Natural killer cell (primary cell): ENCODE data around the gene DHX36. TPM values are rescaled to one million over a fixed set of nuclear protein-coding genes. Genes with fewer than 3 reads are reported as not detected.

Source experiments
- ATAC-seq, 3 donors: fragments of 150-1000 bp in 2 of 3; fragments of 200-7000 bp in 1 of 3; cut with Tn5 transposase; 1 replicate in 1 of 3; 2 replicates in 2 of 3; pipeline ENCODE4 v1.10.0; 2021; ENCODE audit warnings: mild to moderate bottlenecking in 2 of 3, moderate library complexity in 2 of 3
- DNase-seq, 2 donors: peaks; one replicate each; pipeline versions ENCODE4 v3.0.0 to v3.0.0-alpha.2; 2013 to 2021; ENCODE audit warnings: mixed read lengths in 1 of 2
- H3K27ac ChIP-seq: one replicate; pipeline ENCODE4 v1.5.1; 2013; ENCODE audit warnings: mild to moderate bottlenecking, low read length
- H3K27me3 ChIP-seq: one replicate; pipeline ENCODE4 v1.6.1; 2013; ENCODE audit warnings: low read length; ENCODE audit not compliant: control insufficient read depth, insufficient read depth
- H3K36me3 ChIP-seq: one replicate; pipeline ENCODE4 v1.6.1; 2013; ENCODE audit warnings: low read length; ENCODE audit not compliant: control insufficient read depth, insufficient read depth
- H3K4me1 ChIP-seq: one replicate; pipeline ENCODE4 v1.6.1; 2013; ENCODE audit warnings: low read length; ENCODE audit not compliant: control insufficient read depth, insufficient read depth
- H3K4me3 ChIP-seq: one replicate; pipeline ENCODE4 v1.5.1; 2013; ENCODE audit warnings: low read length
- H3K9me3 ChIP-seq: one replicate; pipeline ENCODE4 v1.6.1; 2013; ENCODE audit warnings: low read length; ENCODE audit not compliant: control insufficient read depth, insufficient read depth
- H3K27ac Mint-ChIP-seq, 2 donors: one replicate each; pipeline ENCODE4 v1.8.0; 2022; ENCODE audit warnings: mild to moderate bottlenecking in 2 of 2, mixed read lengths in 2 of 2, moderate library complexity in 1 of 2
- H3K27me3 Mint-ChIP-seq, 2 donors: one replicate each; pipeline ENCODE4 v1.8.0; 2022; ENCODE audit warnings: low read depth in 2 of 2, mixed read lengths in 2 of 2
- H3K36me3 Mint-ChIP-seq: one replicate; pipeline ENCODE4 v1.8.0; 2022; ENCODE audit warnings: mixed read lengths
- H3K4me1 Mint-ChIP-seq, 2 donors: one replicate each; pipeline ENCODE4 v1.8.0; 2022; ENCODE audit warnings: mixed read lengths in 2 of 2
- H3K4me3 Mint-ChIP-seq: one replicate; pipeline ENCODE4 v1.8.0; 2022; ENCODE audit warnings: mild to moderate bottlenecking, moderate library complexity, mixed read lengths
- H3K9me3 Mint-ChIP-seq, 2 donors: one replicate each; pipeline ENCODE4 v1.8.0; 2022; ENCODE audit warnings: mixed read lengths in 2 of 2
- CTCF ChIP-seq: fragments of 200-600 bp; IDR thresholded peaks from one replicate; pipeline ENCODE4 v1.8.0; 2022; ENCODE audit warnings: antibody characterized with exemption
- WGBS: methylation state at CpG from one replicate; pipeline ENCODE4 v1.1.7; 2013; ENCODE audit warnings: missing lambda C conversion rate; ENCODE audit not compliant: insufficient coverage; 5-methylcytosine and 5-hydroxymethylcytosine counted together
- intact Hi-C: fragments of 100-400 bp; cut with micrococcal nuclease; formaldehyde crosslinking; loops from one replicate; pipeline ENCODE4 v1.14.2; 2022
- total RNA-seq, 4 donors: library from RNA; stranded (reverse); fragments of 120-200 nt in 1 of 4; gene quantifications; one replicate each; pipeline versions ENCODE4 v1.2.3 to v1.2.4, GENCODE V29; 2013 to 2022

DHX36 gene
- total RNA-seq, 3 donors from 2014 or later (not counting 1 experiment from before 2014, with no cell fraction given): 97.3 to 111 (median 102) TPM

GRCh38 chr3:154361099-154361498, 36.8 kb upstream of the DHX36 start:
- Mint-ChIP-seq H3K27ac (no peak overlapping the region), H3K27me3 (no peaks in the 10 kb centered on the region), H3K4me3 (no peak overlapping the region), H3K9me3 (peaks cover 0 to under 1% of the 10 kb centered on the region in 2 donors), H3K36me3 (no peaks in the 10 kb centered on the region), H3K4me1 (no peaks in the 10 kb centered on the region)
- Histone ChIP-seq H3K4me1 (no peaks in the 10 kb centered on the region), H3K36me3 (no peaks in the 10 kb centered on the region), H3K4me3 (no peak overlapping the region), H3K27me3 (no peaks in the 10 kb centered on the region), H3K27ac (no peak overlapping the region), H3K9me3 (no peaks in the 10 kb centered on the region)
- ATAC-seq: no peak
- no peak for DNase-seq
- TF ChIP-seq CTCF: no peak
- intact Hi-C loops: no loop called here
- no CpG with 5 or more reads among the region's 1 CpG for WGBS

- H3K27me3 Mint-ChIP-seq: peaks cover 0 to 14% of the 10 kb centered on the region in 2 donors
- H3K9me3 Mint-ChIP-seq: peaks cover 0 to 5% of the 10 kb centered on the region in 2 donors
- no peak overlapping the region for H3K4me3 Mint-ChIP-seq
- Histone ChIP-seq H3K36me3 (no peaks in the 10 kb centered on the region), H3K4me1 (no peaks in the 10 kb centered on the region), H3K9me3 (no peaks in the 10 kb centered on the region), H3K4me3 (no peak overlapping the region), H3K27ac (no peak overlapping the region), H3K27me3 (no peaks in the 10 kb centered on the region)
- H3K27ac Mint-ChIP-seq: no peak overlapping the region
- ATAC-seq (no peak), DNase-seq (no peak)
- 53% methylated on average over 1 of the region's 1 CpG for WGBS
- no peak for TF ChIP-seq CTCF
- no peaks in the 10 kb centered on the region for H3K4me1 Mint-ChIP-seq
- no peaks in the 10 kb centered on the region for H3K36me3 Mint-ChIP-seq
- intact Hi-C loops: no loop called here
Observed at GRCh38 chr3:154356009-154356408, 31.7 kb upstream of the DHX36 start.

GRCh38 chr3:154349223-154349622, 24.9 kb upstream of the DHX36 start:
- H3K27ac Mint-ChIP-seq: no peak overlapping the region
- no peak overlapping the region for H3K4me3 Mint-ChIP-seq
- no peak for DNase-seq
- no peaks in the 10 kb centered on the region for H3K36me3 Mint-ChIP-seq
- intact Hi-C loops: no loop called here
- H3K27me3 Mint-ChIP-seq: peaks cover 11 to 39% of the 10 kb centered on the region in 2 donors
- no peak for ATAC-seq
- Histone ChIP-seq H3K36me3 (no peaks in the 10 kb centered on the region), H3K27ac (no peak overlapping the region), H3K4me1 (no peaks in the 10 kb centered on the region), H3K4me3 (no peak overlapping the region), H3K27me3 (peaks cover 10% of the 10 kb centered on the region), H3K9me3 (no peaks in the 10 kb centered on the region)
- no peaks in the 10 kb centered on the region for H3K9me3 Mint-ChIP-seq
- 100% methylated on average over 1 of the region's 2 CpGs for WGBS
- no peaks in the 10 kb centered on the region for H3K4me1 Mint-ChIP-seq
- no peak for TF ChIP-seq CTCF

- H3K27me3 Mint-ChIP-seq: peaks cover 16 to 25% of the 10 kb centered on the region in 2 donors
- TF ChIP-seq CTCF: no peak
- intact Hi-C loops: no loop called here
- no peak for ATAC-seq
- no peaks in the 10 kb centered on the region for H3K4me1 ChIP-seq
- DNase-seq: no peak
- no peaks in the 10 kb centered on the region for H3K9me3 ChIP-seq
- no peak overlapping the region for H3K27ac ChIP-seq
- H3K27me3 ChIP-seq: peaks cover 10% of the 10 kb centered on the region
- H3K4me1 Mint-ChIP-seq: no peaks in the 10 kb centered on the region
- WGBS: no CpG with 5 or more reads among the region's 2 CpGs
- H3K36me3 Mint-ChIP-seq: no peaks in the 10 kb centered on the region
- no peaks in the 10 kb centered on the region for H3K36me3 ChIP-seq
- H3K4me3 Mint-ChIP-seq: no peak overlapping the region
- no peaks in the 10 kb centered on the region for H3K9me3 Mint-ChIP-seq
- no peak overlapping the region for H3K4me3 ChIP-seq
- no peak overlapping the region for H3K27ac Mint-ChIP-seq
Observed at GRCh38 chr3:154345422-154346122, 21.3 kb upstream of the DHX36 start.
